DND-41 (cell line): ENCODE results near the gene KRT8.

Experiments
- CTCF ChIP-seq: IDR thresholded peaks from 2 replicates; pipeline ENCODE4 v1.5.1; 2012; ENCODE audit warnings: borderline replicate concordance, low read length, moderate library complexity, mild to moderate bottlenecking; ENCODE audit not compliant: poor library complexity, severe bottlenecking; ENCODE audit errors: extremely low read depth
- EZH2 ChIP-seq: IDR thresholded peaks from 3 replicates; pipeline ENCODE4 v1.6.1; 2012; ENCODE audit warnings: borderline replicate concordance, low read depth, mild to moderate bottlenecking, moderate library complexity, low read length, inconsistent platforms; ENCODE audit not compliant: severe bottlenecking

GRCh38 chr12:52899338-52900035 lies 5.4 kb downstream of the KRT8 start:
- TF ChIP-seq CTCF: no peak
- no peak for TF ChIP-seq EZH2
